IMR-90 (cell line): Measurements from ENCODE around the gene COL4A5. TPM values are rescaled to one million over a fixed set of nuclear protein-coding genes. Genes with fewer than 3 reads are reported as not detected.

Experiments used
- ATAC-seq: fragments of 200-7000 bp; cut with Tn5 transposase; 2 replicates; pipeline ENCODE4 v1.9.1; 2020; ENCODE audit warnings: low read depth, mild to moderate bottlenecking, moderate library complexity
- BruUV-seq: library from RNA; stranded (reverse); fragments of 400-500 nt; replicated peaks from 2 replicates; lab custom pipeline; 2021; lab: Mats Ljungman, UMichigan
- CTCF ChIA-PET: fragments of 300-600 bp; formaldehyde crosslinking; extraction: SDS; loops from one replicate; lab custom pipeline; 2021; ENCODE audit warnings: antibody characterized with exemption; lab: Yijun Ruan, JAX
- POLR2A ChIA-PET: fragments of 300-600 bp; sonication (Branson Sonifier 250); formaldehyde crosslinking; loops from one replicate; lab custom pipeline; 2022; ENCODE audit warnings: antibody characterized with exemption; ENCODE audit not compliant: unreplicated experiment; lab: Charles Lee
- DNase-seq: peaks from one replicate; pipeline ENCODE4 v3.0.0; 2013
- H2AFZ ChIP-seq: replicated peaks from 2 replicates; pipeline ENCODE3; 2013; ENCODE audit warnings: low read length, mild to moderate bottlenecking; ENCODE audit not compliant: poor library complexity
- H2AK5ac ChIP-seq: 2 replicates; pipeline ENCODE4 v1.6.1; 2013; ENCODE audit warnings: low read depth, low read length, inconsistent platforms
- H2AK9ac ChIP-seq: replicated peaks from 2 replicates; pipeline ENCODE3; 2013; ENCODE audit warnings: mild to moderate bottlenecking, low read depth, low read length, moderate library complexity; ENCODE audit not compliant: poor library complexity
- H2BK120ac ChIP-seq: 2 replicates; pipeline ENCODE4 v1.6.1; 2013; ENCODE audit warnings: low read depth, low read length, inconsistent platforms
- H2BK15ac ChIP-seq: 3 replicates; pipeline ENCODE4 v1.6.1; 2013; ENCODE audit warnings: low read depth, low read length, inconsistent platforms
- H2BK20ac ChIP-seq: 2 replicates; pipeline ENCODE4 v1.6.1; 2013; ENCODE audit warnings: low read depth, mild to moderate bottlenecking, inconsistent platforms, low read length, moderate library complexity
- H2BK5ac ChIP-seq: 2 replicates; pipeline ENCODE4 v1.6.1; 2013; ENCODE audit warnings: mild to moderate bottlenecking, low read depth, low read length, inconsistent platforms; ENCODE audit not compliant: poor library complexity, severe bottlenecking
- H3K14ac ChIP-seq: replicated peaks from 2 replicates; pipeline ENCODE4 v1.6.1; 2013; ENCODE audit warnings: low read depth, low read length, inconsistent platforms
- H3K18ac ChIP-seq: 2 replicates; pipeline ENCODE4 v1.6.1; 2013; ENCODE audit warnings: low read depth, low read length, control low read depth
- H3K23ac ChIP-seq: 2 replicates; pipeline ENCODE4 v1.6.1; 2013; ENCODE audit warnings: low read depth, low read length, inconsistent platforms
- H3K27ac ChIP-seq: 2 replicates; pipeline ENCODE4 v1.5.1; 2013; ENCODE audit warnings: mild to moderate bottlenecking, control low read depth, low read length; ENCODE audit not compliant: insufficient read depth
- H3K27me3 ChIP-seq: 2 replicates; pipeline ENCODE4 v1.6.1; 2013; ENCODE audit warnings: low read length; ENCODE audit not compliant: control insufficient read depth, insufficient read depth
- H3K36me3 ChIP-seq: 2 replicates; pipeline ENCODE4 v1.6.1; 2013; ENCODE audit warnings: low read length, mixed read lengths; ENCODE audit not compliant: control insufficient read depth, insufficient read depth
- H3K4ac ChIP-seq: 2 replicates; pipeline ENCODE4 v1.6.1; 2013; ENCODE audit warnings: low read depth, low read length, inconsistent platforms
- H3K4me1 ChIP-seq: 2 replicates; pipeline ENCODE4 v1.6.1; 2013; ENCODE audit warnings: low read length, mixed read lengths; ENCODE audit not compliant: control insufficient read depth, insufficient read depth
- H3K4me2 ChIP-seq: 2 replicates; pipeline ENCODE4 v1.6.1; 2013; ENCODE audit warnings: low read depth, mild to moderate bottlenecking, control low read depth, low read length, moderate library complexity
- H3K4me3 ChIP-seq: 2 replicates; pipeline ENCODE4 v1.5.1; 2013; ENCODE audit warnings: low read depth, mild to moderate bottlenecking, control low read depth, low read length, moderate library complexity; ENCODE audit not compliant: insufficient read depth
- H3K56ac ChIP-seq: 2 replicates; pipeline ENCODE4 v1.6.1; 2013; ENCODE audit warnings: low read length, inconsistent platforms; ENCODE audit not compliant: insufficient read depth; ENCODE audit errors: extremely low read depth
- H3K79me1 ChIP-seq, 2 experiments: 2 replicates each; pipeline ENCODE4 v1.6.1; 2013; ENCODE audit warnings: low read length in 2 of 2, inconsistent platforms in 1 of 2, low read depth in 1 of 2
- H3K9ac ChIP-seq: 2 replicates; pipeline ENCODE4 v1.6.1; 2013; ENCODE audit warnings: low read depth, low read length, control low read depth
- H3K9me1 ChIP-seq: 2 replicates; pipeline ENCODE4 v1.6.1; 2013; ENCODE audit warnings: low read length, inconsistent platforms; ENCODE audit not compliant: insufficient read depth
- H3K9me3 ChIP-seq: 2 replicates; pipeline ENCODE4 v1.6.1; 2013; ENCODE audit warnings: low read length; ENCODE audit not compliant: control insufficient read depth, insufficient read depth
- H4K20me1 ChIP-seq: 2 replicates; pipeline ENCODE4 v1.6.1; 2013; ENCODE audit warnings: low read length, inconsistent platforms; ENCODE audit not compliant: insufficient read depth
- H4K5ac ChIP-seq: 2 replicates; pipeline ENCODE4 v1.6.1; 2013; ENCODE audit warnings: mild to moderate bottlenecking, low read depth, low read length, control low read depth
- H4K8ac ChIP-seq, 2 experiments: 2 replicates each; pipeline ENCODE4 v1.6.1; 2013; ENCODE audit warnings: low read depth in 2 of 2, low read length in 2 of 2, control low read depth in 1 of 2, inconsistent platforms in 1 of 2
- H4K91ac ChIP-seq: 2 replicates; pipeline ENCODE4 v1.6.1; 2013; ENCODE audit warnings: low read depth, low read length, inconsistent platforms; ENCODE audit not compliant: insufficient read depth
- FOS ChIP-seq: fragments of 150-350 bp; IDR thresholded peaks from 2 replicates; pipeline ENCODE4 v1.6.1; 2016; ENCODE audit warnings: low read depth, low read length
- WGBS, 2 experiments: methylation state at CpG; one replicate each; pipeline versions ENCODE4 v1.1.5 to v1.1.7; 2013; ENCODE audit warnings: missing lambda C conversion rate in 2 of 2; ENCODE audit not compliant: insufficient read length in 1 of 2; ENCODE audit errors: extremely low coverage in 2 of 2; 5-methylcytosine and 5-hydroxymethylcytosine counted together
- dilution Hi-C: fragments of 300-500 bp; cut with HindIII; formaldehyde crosslinking; loops from one replicate; pipeline ENCODE4 v1.14.3; 2018; ENCODE audit warnings: low sequenced_read_pairs; ENCODE audit not compliant: unreplicated experiment
- in situ Hi-C: fragments of 300-500 bp; cut with MboI; formaldehyde crosslinking; loops from 3 replicates; pipeline ENCODE4 v1.14.3; 2019; ENCODE audit warnings: low sequenced_read_pairs, inconsistent platforms, mixed read lengths
- intact Hi-C: fragments of 100-400 bp; cut with micrococcal nuclease; formaldehyde crosslinking; loops from 2 replicates; pipeline ENCODE4 v1.10.0; 2022
- polyA plus RNA-seq, 3 experiments: library from polyadenylated mRNA; depleted of rRNA; stranded (reverse); fragments of >200 nt; gene quantifications; 2 replicates each; pipeline ENCODE4 v1.2.3, GENCODE V29; 2012; ENCODE audit warnings: low replicate concordance in 1 of 3
- total RNA-seq: library from RNA; depleted of rRNA; stranded (reverse); fragments of >200 nt; gene quantifications from 2 replicates; pipeline ENCODE4 v1.2.3, GENCODE V29; 2012

The COL4A5 gene
- total and polyA plus RNA-seq, 2 of the 4 experiments (the other 2 are of a cell fraction) = 16.3 to 26.6 TPM

GRCh38 chrX:108735091-108735678 lies 295.5 kb downstream of the COL4A5 start:
- Histone ChIP-seq H3K23ac (no peak overlapping the region), H3K4ac (no peak overlapping the region), H3K4me1 (no peaks in the 10 kb centered on the region), H3K9me3 (peaks cover 11% of the 10 kb centered on the region; the same call in 1 of the 2 replicates), H3K56ac (no peak overlapping the region), H2AK9ac (no peak overlapping the region), H3K36me3 (no peaks in the 10 kb centered on the region), H4K5ac (no peak overlapping the region), H3K14ac (no peak overlapping the region), H3K18ac (no peak overlapping the region), H3K27me3 (peaks cover 55% of the 10 kb centered on the region), H3K9ac (no peak overlapping the region), H2BK20ac (no peak overlapping the region), H3K79me1 (no peaks in the 10 kb centered on the region), H3K4me2 (no peak overlapping the region), H2BK120ac (no peak overlapping the region), H3K27ac (no peak overlapping the region), H3K9me1 (no peaks in the 10 kb centered on the region), H2AK5ac (no peak overlapping the region), H4K8ac (no peak overlapping the region), H4K20me1 (no peaks in the 10 kb centered on the region), H3K4me3 (no peak overlapping the region), H2BK15ac (no peak overlapping the region), H2BK5ac (no peak overlapping the region), H2AFZ (peak overlapping the region; percentile 70), H4K91ac (no peak overlapping the region)
- BruUV-seq = no TSS peak
- CTCF ChIA-PET = no interaction called here
- in situ Hi-C loops (no loop called here), dilution Hi-C loops (no loop called here), intact Hi-C loops (no loop called here)
- WGBS, 2 experiments = 23% methylated on average over 18 of the region's 36 CpGs; no CpG with 5 or more reads in 1 of the 2 experiments
- DNase-seq (no peak), ATAC-seq (no peak)
- no peak for TF ChIP-seq FOS
- POLR2A ChIA-PET = no interaction called here
